HEK293 (cell line): ENCODE results near the gene MAPK8IP3.
A peak's percentile ranks its signal among the peaks of the same experiment; 100 is the strongest.

Source experiments
- CTCF ChIA-PET: fragments of 350-600 bp; formaldehyde crosslinking; extraction: SDS; loops from one replicate; lab custom pipeline; 2021; ENCODE audit warnings: antibody characterized with exemption; lab: Yijun Ruan, JAX
- POLR2A ChIA-PET: fragments of 300-600 bp; formaldehyde crosslinking; extraction: SDS; loops from one replicate; lab custom pipeline; 2020; ENCODE audit warnings: antibody characterized with exemption, inconsistent platforms; lab: Yijun Ruan, JAX
- H3K27ac ChIP-seq: fragments of 200-500 bp; sonication (Bioruptor generic); 2 replicates; pipeline ENCODE4 v1.5.1; 2014; ENCODE audit warnings: low read depth, low read length, control low read depth, inconsistent platforms; ENCODE audit errors: extremely low read depth
- H3K36me3 ChIP-seq, 2 experiments: fragments of 200-500 bp in 1 of 2; sonication (Bioruptor generic) in 1 of 2; 1 replicate in 1 of 2; 2 replicates in 1 of 2; pipeline ENCODE4 v1.5.1; 2014 to 2017; ENCODE audit warnings: inconsistent platforms in 2 of 2, low read length in 2 of 2; ENCODE audit not compliant: control insufficient read depth in 2 of 2, insufficient read depth in 1 of 2
- H3K4me1 ChIP-seq: fragments of 200-500 bp; sonication (Bioruptor generic); 2 replicates; pipeline ENCODE4 v1.5.1; 2014; ENCODE audit warnings: mild to moderate bottlenecking, low read length, inconsistent platforms; ENCODE audit not compliant: control insufficient read depth, insufficient read depth
- H3K4me3 ChIP-seq: 2 replicates; pipeline ENCODE4 v1.5.1; 2011; ENCODE audit warnings: low read depth, mild to moderate bottlenecking, control low read depth, low read length, moderate library complexity
- H3K9me3 ChIP-seq: fragments of 200-500 bp; sonication (Bioruptor generic); 2 replicates; pipeline ENCODE4 v1.5.1; 2014; ENCODE audit warnings: low read depth, low read length, inconsistent platforms; ENCODE audit not compliant: control insufficient read depth, insufficient read depth
- ELK4 ChIP-seq: IDR thresholded peaks from 2 replicates; pipeline ENCODE4 v1.6.1; 2011; ENCODE audit warnings: mild to moderate bottlenecking, low read depth, low read length, borderline replicate concordance
- HOXD13 ChIP-seq: sonication (generic); formaldehyde crosslinking; IDR thresholded peaks from 2 replicates; pipeline ENCODE4 v1.8.0; 2022; ENCODE audit warnings: missing genetic modification reagents, borderline replicate concordance
- IKZF3 ChIP-seq: fragments of 450-650 bp; IDR thresholded peaks from 2 replicates; pipeline ENCODE4 v1.5.0; 2018; ENCODE audit warnings: missing biosample characterization, mild to moderate bottlenecking, missing genetic modification characterization, moderate library complexity
- KLF8 ChIP-seq: fragments of 450-650 bp; formaldehyde crosslinking; IDR thresholded peaks from 2 replicates; pipeline ENCODE4 v1.5.1; 2016; ENCODE audit warnings: missing biosample characterization, missing genetic modification characterization
- PRDM2 ChIP-seq: fragments of 450-650 bp; formaldehyde crosslinking; IDR thresholded peaks from 2 replicates; pipeline ENCODE4 v1.5.1; 2016; ENCODE audit warnings: missing biosample characterization, missing genetic modification characterization, borderline replicate concordance
- ZBTB26 ChIP-seq: fragments of 450-650 bp; formaldehyde crosslinking; optimal IDR thresholded peaks from 2 replicates; pipeline ENCODE3; 2016; ENCODE audit warnings: missing biosample characterization, mild to moderate bottlenecking, missing genetic modification characterization
- ZBTB8A ChIP-seq: fragments of 450-650 bp; formaldehyde crosslinking; IDR thresholded peaks from 2 replicates; pipeline ENCODE4 v1.5.1; 2016; ENCODE audit warnings: missing biosample characterization, missing genetic modification characterization
- ZFHX2 ChIP-seq: fragments of 450-650 bp; formaldehyde crosslinking; conservative IDR thresholded peaks from 2 replicates; pipeline ENCODE4 v1.5.1; 2016; ENCODE audit warnings: missing biosample characterization, missing genetic modification characterization
- ZNF174 ChIP-seq: fragments of 450-650 bp; formaldehyde crosslinking; IDR thresholded peaks from 2 replicates; pipeline ENCODE4 v1.5.0; 2017; ENCODE audit warnings: missing biosample characterization, mild to moderate bottlenecking, missing genetic modification characterization
- ZNF18 ChIP-seq: fragments of 450-650 bp; formaldehyde crosslinking; IDR thresholded peaks from 2 replicates; pipeline ENCODE4 v1.5.1; 2016; ENCODE audit warnings: missing biosample characterization, missing genetic modification characterization
- ZNF2 ChIP-seq: fragments of 450-650 bp; formaldehyde crosslinking; IDR thresholded peaks from 2 replicates; pipeline ENCODE4 v1.5.1; 2016; ENCODE audit warnings: missing biosample characterization, missing genetic modification characterization
- ZNF239 ChIP-seq: fragments of 450-650 bp; formaldehyde crosslinking; IDR thresholded peaks from 2 replicates; pipeline ENCODE4 v1.5.1; 2016; ENCODE audit warnings: missing biosample characterization, missing genetic modification characterization
- ZNF248 ChIP-seq: fragments of 450-650 bp; formaldehyde crosslinking; IDR thresholded peaks from 2 replicates; pipeline ENCODE4 v1.5.1; 2017; ENCODE audit warnings: missing biosample characterization, missing genetic modification characterization
- ZNF623 ChIP-seq: fragments of 450-650 bp; formaldehyde crosslinking; IDR thresholded peaks from 2 replicates; pipeline ENCODE4 v1.5.1; 2016; ENCODE audit warnings: missing biosample characterization, missing genetic modification characterization
- ZNF768 ChIP-seq: fragments of 450-650 bp; formaldehyde crosslinking; IDR thresholded peaks from 2 replicates; pipeline ENCODE4 v1.5.1; 2018; ENCODE audit warnings: missing biosample characterization, mild to moderate bottlenecking, missing genetic modification characterization
- ZNF792 ChIP-seq: fragments of 450-650 bp; formaldehyde crosslinking; IDR thresholded peaks from 2 replicates; pipeline ENCODE4 v1.5.1; 2016; ENCODE audit warnings: missing biosample characterization, missing genetic modification characterization
- ZNF843 ChIP-seq: fragments of 450-650 bp; formaldehyde crosslinking; IDR thresholded peaks from 2 replicates; pipeline ENCODE4 v1.5.1; 2016; ENCODE audit warnings: missing biosample characterization, missing genetic modification characterization

Gene MAPK8IP3

GRCh38 chr16:1676661-1677060, 29.3 kb upstream of the MAPK8IP3 start:
- POLR2A ChIA-PET: interaction anchor here (1.0 to 3.6 kb wide), 4 partner anchors 10 to 47 kb away, joined by 4 to 44 read pairs (median 4); partner anchors contain the start of gene MAPK8IP3
- no peaks in the 10 kb centered on the region; the same call in 1 of the 2 replicates for H3K4me1 ChIP-seq
- no peak overlapping the region for H3K27ac ChIP-seq
- CTCF ChIA-PET: no interaction called here
- H3K36me3 ChIP-seq: peaks cover 0 to 66% of the 10 kb centered on the region in 2 experiments; a peak in 2 of 3 replicates
- TF ChIP-seq ELK4: no peak
- TF ChIP-seq ZNF2 (tag by site-specific recombination): no peak
- TF ChIP-seq ZNF174 (tag by site-specific recombination): no peak
- no peak for TF ChIP-seq ZNF18
- TF ChIP-seq HOXD13 (CRISPR knock-in tag): no peak
- TF ChIP-seq ZNF248 (tag by site-specific recombination): no peak
- H3K4me3 ChIP-seq: no peak overlapping the region
- no peaks in the 10 kb centered on the region for H3K9me3 ChIP-seq

- Histone ChIP-seq H3K9me3 (no peaks in the 10 kb centered on the region), H3K27ac (no peak overlapping the region)
- TF ChIP-seq ZBTB26 (tag by site-specific recombination): no peak
- TF ChIP-seq ZBTB8A (tag by site-specific recombination): no peak
- TF ChIP-seq ZNF239: no peak
- TF ChIP-seq, all 188 proteins: peak for 0
- POLR2A ChIA-PET: interaction anchor here (0.6 to 3.6 kb wide), 18 partner anchors 11 to 335 kb away, joined by 3 to 44 read pairs (median 4); partner anchors contain the start of genes CRAMP1, IFT140, MAPK8IP3 and NME3
- CTCF ChIA-PET: interaction anchor here (0.7 to 1.5 kb wide), 4 partner anchors 9 to 61 kb away, joined by 3 to 6 read pairs (median 3); partner anchors contain the start of gene MAPK8IP3
- Histone ChIP-seq H3K4me1 (no peaks in the 10 kb centered on the region; the same call in 1 of the 2 replicates), H3K4me3 (no peak overlapping the region), H3K36me3 (peaks cover 0 to 61% of the 10 kb centered on the region in 2 experiments; a peak in 2 of 3 replicates)
Observed at GRCh38 chr16:1677339-1677738, 28.7 kb upstream of the MAPK8IP3 start.

GRCh38 chr16:1677942-1678499, 28.0 kb upstream of the MAPK8IP3 start, which contains the start of gene JPT2:
TSS of gene JPT2 (plus strand) at chr16:1678279. CDS start at chr16:1678313, 34 bp downstream.
- CTCF ChIA-PET: interaction anchor here (0.5 to 1.5 kb wide), 6 partner anchors 10 to 61 kb away, joined by 3 to 6 read pairs (median 3); partner anchors contain the start of gene MAPK8IP3
- POLR2A ChIA-PET: interaction anchor here (0.6 to 3.6 kb wide), 19 partner anchors 8 to 958 kb away, joined by 3 to 44 read pairs (median 3); partner anchors contain the start of genes CRAMP1, IFT140, MAPK8IP3 and NME3
- Histone ChIP-seq H3K27ac (peak within 1 kb of the TSS; percentile 95), H3K9me3 (no peaks in the 10 kb centered on the region), H3K36me3 (peaks cover 0 to 54% of the 10 kb centered on the region in 2 experiments; a peak in 2 of 3 replicates), H3K4me3 (peak within 1 kb of the TSS; percentile 71), H3K4me1 (no peaks in the 10 kb centered on the region; the same call in 1 of the 2 replicates)
- TF ChIP-seq ZNF843 (tag by site-specific recombination) (no peak), ZNF623 (no peak), ZNF18 (no peak), ZNF768 (tag by site-specific recombination) (no peak), PRDM2 (tag by site-specific recombination) (no peak), KLF8 (tag by site-specific recombination) (peak; percentile 97), IKZF3 (tag by site-specific recombination) (no peak), ZFHX2 (tag by site-specific recombination) (peak; percentile 91), ZNF792 (tag by site-specific recombination) (no peak)
